GM19238 (cell line): ENCODE data around the gene MIB2.
"Not testable (repeated sequence)": the region's sequence is repeated elsewhere in the genome, so short reads cannot be mapped to it uniquely, and the experiment has no call there.

Experiments used
- DNase-seq: peaks from one replicate; pipeline ENCODE4 v3.0.0; 2011; ENCODE audit warnings: low spot score; ENCODE audit not compliant: insufficient read length

The MIB2 gene

GRCh38 chr1:1646326-1646725 lies 31.0 kb downstream of the MIB2 start:
- not testable (repeated sequence) for DNase-seq

GRCh38 chr1:1647567-1648241 lies 32.4 kb downstream of the MIB2 start:
- not testable (repeated sequence) for DNase-seq

GRCh38 chr1:1648265-1648664 lies 33.0 kb downstream of the MIB2 start:
- not testable (repeated sequence) for DNase-seq

GRCh38 chr1:1658583-1659549 lies 43.6 kb downstream of the MIB2 start, which contains the start of gene CDK11B:
Gene CDK11B, minus strand, starts transcription at chr1:1659004. Its CDS starts 1,519 bp downstream, at chr1:1657485.
- DNase-seq, result peak; percentile 87

GRCh38 chr1:1662392-1662791 lies 47.1 kb downstream of the MIB2 start:
- DNase-seq, result not testable (repeated sequence)

- DNase-seq, result not testable (repeated sequence)
Observed at GRCh38 chr1:1662830-1663560, 47.7 kb downstream of the MIB2 start.

- DNase-seq, result not testable (repeated sequence)
Observed at GRCh38 chr1:1664318-1664717, 49.0 kb downstream of the MIB2 start.

- DNase-seq, result no peak
Observed at GRCh38 chr1:1664941-1665814, 49.9 kb downstream of the MIB2 start.

GRCh38 chr1:1665815-1666251 lies 50.5 kb downstream of the MIB2 start:
- DNase-seq, result no peak

GRCh38 chr1:1666526-1666925 lies 51.2 kb downstream of the MIB2 start:
- no peak for DNase-seq

GRCh38 chr1:1669468-1670440 lies 54.5 kb downstream of the MIB2 start:
- DNase-seq, result no peak

GRCh38 chr1:1670866-1671265 lies 55.6 kb downstream of the MIB2 start:
- DNase-seq, result no peak

- no peak for DNase-seq
Observed at GRCh38 chr1:1671365-1672119, 56.2 kb downstream of the MIB2 start.

- DNase-seq, result no peak
Observed at GRCh38 chr1:1672181-1672965, 57.1 kb downstream of the MIB2 start.

- not testable (repeated sequence) for DNase-seq
Observed at GRCh38 chr1:1674806-1675205, 59.5 kb downstream of the MIB2 start.

GRCh38 chr1:1675218-1675617 lies 59.9 kb downstream of the MIB2 start:
- DNase-seq, result not testable (repeated sequence)

- not testable (repeated sequence) for DNase-seq
Observed at GRCh38 chr1:1676087-1676486, 60.8 kb downstream of the MIB2 start.
